HG03175 (cell line): ENCODE data around the gene CELF2.
"Not testable (repeated sequence)": the region's sequence is repeated elsewhere in the genome, so short reads cannot be mapped to it uniquely, and the experiment has no call there.

ENCODE experiments used
- ATAC-seq: cut with Tn5 transposase; IDR thresholded peaks from one replicate; pipeline ENCODE4 v1.9.1; 2021; ENCODE audit warnings: mild to moderate bottlenecking, moderate library complexity; ENCODE audit not compliant: unreplicated experiment

The CELF2 gene

DNA sequence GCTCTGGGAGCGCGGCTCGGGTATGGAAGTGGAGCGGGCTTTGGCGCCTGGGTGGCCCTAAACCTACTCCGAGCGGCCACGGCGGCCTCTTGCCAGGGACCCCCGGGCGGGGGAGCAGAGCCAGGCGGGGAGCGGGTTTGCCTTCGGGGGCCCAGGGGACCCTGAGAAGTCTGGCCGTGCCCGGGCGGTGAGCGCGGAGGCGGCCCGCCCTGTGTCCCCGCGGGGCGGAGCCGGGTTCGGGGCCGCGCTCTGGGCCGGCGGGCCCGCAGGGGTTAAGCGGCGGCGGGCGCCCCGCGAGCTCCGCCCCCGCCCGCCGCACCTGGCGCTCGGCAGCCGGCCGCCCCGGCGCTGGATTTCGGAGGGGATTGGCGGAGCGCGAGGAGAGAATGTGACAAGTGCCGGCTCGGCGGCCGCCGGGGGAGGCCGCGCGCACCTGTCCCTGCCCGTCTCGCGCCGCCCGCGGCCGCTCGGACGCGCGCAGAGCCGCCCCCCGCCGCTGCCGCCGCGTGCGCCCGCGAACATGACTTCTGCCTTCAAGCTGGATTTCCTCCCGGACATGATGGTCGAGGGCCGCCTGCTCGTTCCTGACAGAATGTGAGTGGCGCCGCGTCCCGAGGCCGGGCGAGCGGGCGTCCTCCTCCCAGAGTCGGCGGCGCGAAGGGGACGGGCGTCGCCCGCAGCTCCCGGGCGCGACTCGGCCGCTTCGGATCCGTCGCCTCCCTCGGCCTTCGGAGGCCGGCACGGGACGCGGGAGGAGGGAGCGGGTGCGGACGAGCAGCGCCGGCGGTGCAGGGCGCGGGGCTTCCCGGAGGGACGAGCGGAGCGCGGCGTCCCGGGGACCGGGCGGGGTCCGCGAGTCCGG lies at the start of gene CELF2:
Gene CELF2, plus strand, starts transcription at position 303 of the 862 bp plus-strand sequence. Its CDS starts 218 bp downstream, at position 521.
- ATAC-seq: peak; percentile 76

DNA sequence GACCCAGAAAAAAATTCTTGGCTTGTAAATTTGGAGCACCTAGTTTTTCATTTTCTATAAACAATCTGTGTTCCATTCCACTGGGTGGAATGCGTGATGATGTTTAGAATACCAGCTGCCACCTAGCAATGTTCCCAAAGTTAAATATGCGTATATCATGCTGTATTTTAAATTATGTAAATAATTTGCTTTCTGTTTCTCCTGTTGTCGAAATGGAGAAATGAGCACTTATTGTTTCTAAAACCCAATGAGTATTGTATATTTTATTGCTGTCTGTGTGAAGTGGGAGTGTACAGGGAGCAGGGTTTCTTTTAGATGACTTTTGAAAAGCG lies 49.4 kb upstream of the CELF2 start:
- no peak for ATAC-seq

DNA sequence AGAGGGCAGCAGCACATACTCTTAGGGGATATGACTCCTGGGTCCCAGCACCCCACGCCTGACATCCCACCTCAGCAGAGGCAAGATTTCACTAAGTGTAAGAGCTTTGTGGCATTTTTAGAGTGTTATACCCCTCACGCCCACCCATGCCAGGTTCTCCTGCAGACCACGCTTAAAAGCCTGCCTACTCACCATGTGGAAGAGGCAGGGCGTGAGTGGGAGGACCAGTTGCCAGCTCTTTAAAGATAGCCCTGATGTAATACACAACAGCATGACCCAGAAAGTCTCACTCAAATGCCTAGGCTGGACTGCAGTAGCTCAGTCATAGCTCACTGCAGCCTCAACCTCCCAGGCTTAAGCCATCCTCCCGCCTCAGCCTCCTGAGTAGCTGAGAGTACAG lies 44.4 kb upstream of the CELF2 start:
- ATAC-seq: no peak

DNA sequence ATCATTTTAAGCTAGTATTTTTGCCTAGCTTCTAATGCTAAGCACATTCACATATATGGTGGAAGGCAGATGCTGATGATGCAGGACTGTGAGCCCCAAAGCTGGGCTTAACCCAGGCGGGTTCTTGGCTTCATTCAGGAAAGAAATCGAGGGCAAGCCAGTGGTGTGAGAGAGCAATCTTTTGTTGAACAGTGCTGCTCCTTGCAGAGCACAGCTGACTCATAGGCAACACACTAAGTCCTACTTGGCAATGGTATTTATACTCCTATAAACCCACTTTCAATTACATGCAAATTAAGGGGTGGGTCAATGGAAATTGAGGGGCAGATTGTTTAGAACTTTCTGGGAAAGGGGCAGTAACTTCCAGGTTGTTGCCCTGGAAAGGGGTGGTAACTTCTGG lies 42.0 kb upstream of the CELF2 start:
- ATAC-seq: no peak

DNA sequence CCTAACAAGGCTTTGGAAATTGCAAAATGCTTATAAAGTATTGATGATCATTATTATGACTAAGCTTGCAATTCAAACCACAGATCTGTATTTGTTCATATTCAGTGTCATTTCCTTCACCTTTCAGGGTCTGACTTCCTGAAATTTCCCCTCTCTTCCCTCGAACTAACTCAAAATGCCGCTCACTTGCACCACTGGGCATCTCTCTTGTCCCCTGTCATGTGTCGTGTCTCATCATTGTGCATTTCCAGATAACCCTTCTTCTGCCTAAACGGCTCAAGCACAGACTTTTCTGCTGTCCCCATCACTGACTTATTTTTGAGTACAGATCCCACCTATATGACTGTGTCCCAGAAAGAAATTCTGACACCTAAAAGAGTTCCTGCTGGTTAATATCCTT lies 41.0 kb upstream of the CELF2 start:
- no peak for ATAC-seq

DNA sequence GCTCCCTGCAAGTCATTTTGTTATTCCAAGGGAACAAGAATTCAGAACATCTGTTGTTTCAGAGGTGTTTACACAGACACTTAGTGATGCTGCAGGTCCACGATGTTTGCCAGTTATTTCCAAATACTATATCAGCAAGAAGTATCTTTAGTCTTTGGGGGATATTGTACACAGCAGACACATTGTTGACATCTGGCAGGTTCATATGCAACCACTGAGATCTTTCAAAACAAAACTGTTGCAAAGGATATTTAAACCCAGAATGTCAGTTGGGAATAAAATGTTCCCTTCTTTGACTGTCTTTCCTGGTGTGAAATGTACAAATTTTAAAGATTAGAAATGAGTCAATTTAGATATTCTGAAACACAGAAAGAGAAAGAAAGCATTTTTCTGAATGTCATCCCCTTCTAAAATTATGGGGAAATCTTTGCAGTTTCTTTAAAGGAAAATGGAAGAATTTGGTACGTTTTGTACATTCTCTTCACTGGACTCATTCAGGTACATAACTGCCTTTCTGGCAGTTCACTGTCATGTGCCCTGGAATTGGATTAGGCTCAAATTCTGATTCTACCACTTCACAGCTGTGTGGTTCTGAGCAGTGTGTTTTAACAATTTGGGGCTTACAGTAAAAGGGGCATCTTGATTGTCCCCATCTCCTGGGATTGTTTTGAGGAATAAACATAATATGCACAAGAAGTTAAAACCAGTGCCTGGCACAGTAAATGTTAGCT lies 40.3 kb upstream of the CELF2 start:
- no peak for ATAC-seq

DNA sequence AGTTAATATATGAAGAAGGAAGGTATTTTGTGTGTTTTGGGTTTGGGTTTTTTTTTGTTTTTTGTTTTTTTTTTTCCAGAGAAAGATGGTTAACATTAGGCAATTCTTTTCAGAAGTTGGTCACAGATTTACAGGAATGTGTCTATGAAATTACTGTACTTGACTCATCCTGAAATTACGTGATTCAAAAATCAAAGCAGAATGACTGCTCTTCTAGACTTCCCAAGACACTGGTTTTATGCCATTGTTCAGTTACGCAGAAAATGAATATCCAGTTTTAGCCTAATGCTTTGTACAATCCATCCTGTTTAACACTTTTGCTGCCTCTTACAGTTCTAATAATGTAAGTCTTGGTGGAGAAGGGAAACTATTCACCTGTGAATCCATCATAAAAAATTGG lies 39.7 kb upstream of the CELF2 start:
- no peak for ATAC-seq

DNA sequence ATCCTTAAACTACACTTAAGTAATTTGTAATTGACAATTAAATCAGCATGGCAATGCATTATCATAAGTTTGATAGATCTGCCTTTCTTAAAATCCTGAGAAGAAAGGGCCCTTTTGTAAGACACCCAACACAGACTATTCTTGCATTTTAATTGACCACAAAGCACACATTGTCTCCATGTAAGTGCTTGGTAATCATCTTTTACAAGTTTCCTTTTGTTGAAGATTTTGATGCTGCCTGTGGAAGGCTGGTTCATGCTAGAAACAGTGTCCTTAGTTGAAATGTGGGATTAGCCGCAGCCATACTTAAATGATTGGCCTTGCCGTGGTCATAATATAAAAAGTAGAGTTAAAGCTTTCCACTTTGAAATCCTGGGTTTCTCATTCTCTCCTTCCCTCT lies 32.3 kb upstream of the CELF2 start:
- no peak for ATAC-seq

DNA sequence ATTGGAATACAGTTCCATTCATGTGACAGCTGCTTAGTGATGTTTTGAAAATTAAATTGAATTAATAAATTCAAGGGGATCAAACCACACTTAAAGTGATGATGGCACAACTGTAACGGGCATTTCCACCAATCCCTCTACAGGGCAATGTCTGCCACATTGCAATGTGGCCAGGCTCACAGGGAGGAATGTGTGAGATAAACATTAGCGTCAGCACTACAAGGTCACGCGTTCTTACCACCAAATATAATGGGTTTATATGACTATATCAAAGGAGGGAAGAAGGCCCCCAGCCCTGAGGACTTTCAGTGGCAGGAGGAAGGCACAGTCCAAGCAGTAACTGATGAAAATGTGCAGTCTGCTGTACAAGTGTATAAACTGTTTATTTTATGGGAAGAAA lies 31.1 kb upstream of the CELF2 start:
- ATAC-seq: no peak

DNA sequence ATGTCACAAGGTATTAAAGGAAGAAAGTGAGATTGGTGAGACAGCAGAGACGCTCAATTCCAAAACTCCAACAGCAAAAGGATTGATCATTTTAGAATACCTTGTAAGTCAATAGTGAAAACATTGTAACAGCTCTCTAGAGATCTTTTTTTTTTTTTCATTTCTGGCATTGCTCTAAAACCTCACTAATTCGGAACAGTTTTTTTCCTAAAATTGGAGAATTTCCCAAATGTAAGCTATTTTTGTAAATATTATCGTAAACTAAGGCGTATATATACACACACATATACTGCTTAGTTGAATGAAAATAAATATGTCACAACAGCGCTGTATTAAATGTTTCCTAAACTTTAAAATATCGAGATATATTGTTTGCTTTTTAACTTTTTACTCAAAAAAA lies 30.6 kb upstream of the CELF2 start:
- ATAC-seq: no peak

DNA sequence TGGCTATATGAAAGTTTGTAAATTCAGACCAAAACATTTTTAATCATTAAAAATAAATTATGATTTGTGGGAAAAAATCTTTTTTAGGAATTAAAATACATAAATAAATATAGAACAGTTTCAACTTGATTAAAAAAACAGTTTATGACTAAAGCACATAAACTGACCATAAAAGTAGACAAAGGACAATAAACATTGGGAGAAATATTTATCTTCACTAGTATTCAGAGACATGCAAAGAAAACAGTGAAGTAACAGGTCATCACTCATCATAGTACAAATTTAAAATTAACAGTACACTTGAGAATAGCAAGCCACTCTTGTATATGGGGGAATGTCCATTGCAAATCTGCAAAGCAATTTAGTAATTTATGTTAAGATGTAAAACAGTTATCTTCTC lies 28.0 kb upstream of the CELF2 start:
- ATAC-seq: no peak

DNA sequence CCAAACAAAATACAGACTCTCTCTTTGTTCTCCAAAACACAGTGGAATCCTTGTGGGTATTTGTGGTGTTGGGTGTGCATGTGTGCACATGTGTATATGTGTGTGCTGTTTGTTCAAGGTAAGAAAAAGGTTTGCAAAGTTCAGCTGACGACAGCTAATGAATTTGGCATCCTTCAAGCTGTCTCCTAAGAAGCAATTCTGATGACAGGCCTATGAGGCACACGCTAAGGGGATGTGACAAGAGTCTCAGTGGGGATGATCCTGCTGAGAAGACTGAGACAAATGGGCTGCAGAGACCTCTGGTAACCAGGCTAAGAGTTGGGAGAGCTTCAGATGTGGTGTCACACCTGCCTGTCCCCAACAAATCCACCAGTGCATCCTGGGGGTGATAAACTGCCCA lies 26.5 kb upstream of the CELF2 start:
- ATAC-seq: no peak

DNA sequence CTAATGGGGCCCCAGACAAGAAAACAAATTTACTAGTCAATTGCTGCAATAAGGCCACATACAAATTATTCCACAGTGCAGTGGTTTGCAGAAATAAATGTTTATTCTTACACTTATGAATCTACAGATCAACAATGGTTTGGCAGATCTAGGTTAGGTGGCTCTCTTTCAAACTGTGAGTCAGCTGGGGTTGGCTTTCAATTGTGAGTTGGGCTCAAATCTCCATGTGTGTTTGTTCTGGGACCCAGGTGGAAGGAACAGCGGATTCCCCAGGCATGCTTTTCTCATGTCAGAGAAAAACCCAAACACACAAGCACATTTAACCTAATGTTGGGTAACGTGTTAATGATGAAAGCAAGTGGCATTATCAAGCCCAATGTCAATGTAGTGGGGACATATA lies 25.6 kb upstream of the CELF2 start:
- ATAC-seq: no peak

DNA sequence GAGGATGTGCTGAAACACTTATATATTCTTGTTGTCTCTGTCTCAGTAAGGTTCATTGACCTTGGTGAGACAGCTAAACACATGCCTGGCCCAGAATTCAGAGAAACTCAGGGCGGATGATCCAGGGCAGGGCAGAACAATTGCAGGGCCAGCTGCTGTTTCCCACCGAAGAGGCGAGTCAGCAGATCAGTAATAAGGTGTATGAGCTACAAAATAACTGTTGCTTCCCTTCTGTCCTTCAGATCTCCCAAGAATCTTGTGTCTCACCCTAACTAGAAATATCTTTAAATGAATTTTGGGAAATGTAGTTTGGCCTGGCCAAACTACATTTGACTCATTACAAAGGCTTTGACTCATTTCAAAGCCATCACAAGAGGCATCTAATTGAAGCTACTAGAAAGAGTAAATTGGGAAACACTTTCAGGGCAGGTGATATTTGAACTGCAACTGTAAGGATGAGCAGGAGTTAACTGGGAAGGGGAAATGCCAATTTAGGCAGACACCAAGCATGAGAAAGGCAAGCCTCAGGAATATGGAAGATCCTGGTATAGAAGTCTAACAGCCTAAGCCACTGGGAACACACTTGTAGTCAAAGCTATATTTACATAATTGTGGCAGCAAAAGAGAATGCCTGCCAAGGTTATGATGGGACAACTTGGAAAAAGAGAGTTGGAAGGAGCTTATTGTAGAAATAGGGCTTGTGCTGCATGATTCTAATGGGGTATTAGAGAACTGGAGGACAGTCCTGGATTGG lies 24.5 kb upstream of the CELF2 start:
- no peak for ATAC-seq

DNA sequence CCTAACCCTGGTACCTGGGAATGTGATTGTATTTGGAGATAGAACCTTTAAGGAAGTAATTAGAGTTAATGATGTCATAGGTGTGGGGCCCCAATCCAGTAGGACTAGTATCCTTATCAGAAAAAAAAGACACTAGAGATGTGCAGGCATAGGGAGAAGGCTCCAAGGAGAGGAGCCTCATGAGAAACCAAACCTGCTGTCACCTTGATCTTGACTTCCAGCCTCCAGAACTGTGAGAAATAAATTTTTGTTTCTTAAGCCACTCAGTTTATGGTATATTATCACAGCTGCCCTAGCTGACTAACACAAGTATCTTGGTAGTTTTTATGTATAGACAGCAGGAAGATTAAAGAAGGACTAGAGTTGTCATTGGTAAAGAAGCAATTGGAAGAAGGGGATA lies 23.9 kb upstream of the CELF2 start:
- no peak for ATAC-seq

DNA sequence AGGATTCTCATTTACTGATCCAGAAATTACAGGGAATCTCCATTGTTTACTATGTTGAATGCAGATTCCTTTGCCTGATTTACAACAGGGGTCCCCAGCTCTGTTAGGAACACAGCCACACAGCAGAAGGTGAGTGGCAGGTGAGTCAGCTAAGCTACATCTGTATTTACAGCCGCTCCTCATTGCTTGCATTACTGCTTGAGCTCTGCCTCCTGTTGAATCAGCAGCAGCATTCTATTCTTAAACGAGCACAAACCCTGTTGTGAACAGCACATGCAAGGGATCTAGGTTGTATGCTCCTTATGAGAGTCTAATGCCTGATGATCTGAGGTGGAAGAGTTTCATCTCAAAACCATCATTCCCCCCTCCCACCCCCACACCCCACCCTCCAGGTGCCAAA lies 23.3 kb upstream of the CELF2 start:
- ATAC-seq: no peak

DNA sequence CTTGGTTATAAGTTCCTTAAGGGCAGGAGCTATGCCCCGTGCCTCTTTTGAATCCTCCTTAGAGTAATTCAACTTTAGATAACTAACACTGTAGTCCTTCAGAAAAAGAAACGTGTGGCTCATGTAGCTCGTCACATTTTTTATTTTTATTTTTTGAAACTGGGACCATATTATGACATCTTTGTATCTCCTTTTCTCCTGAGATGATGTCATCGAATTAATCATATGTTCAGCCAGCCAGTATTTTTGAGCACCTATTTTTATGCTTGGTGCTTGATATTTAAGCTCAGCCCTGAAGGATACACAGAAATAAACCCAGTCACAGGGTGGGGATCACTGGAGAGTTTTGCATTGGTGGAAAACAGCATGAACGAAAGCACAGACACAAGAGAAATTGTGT lies 22.6 kb upstream of the CELF2 start:
- ATAC-seq: no peak

DNA sequence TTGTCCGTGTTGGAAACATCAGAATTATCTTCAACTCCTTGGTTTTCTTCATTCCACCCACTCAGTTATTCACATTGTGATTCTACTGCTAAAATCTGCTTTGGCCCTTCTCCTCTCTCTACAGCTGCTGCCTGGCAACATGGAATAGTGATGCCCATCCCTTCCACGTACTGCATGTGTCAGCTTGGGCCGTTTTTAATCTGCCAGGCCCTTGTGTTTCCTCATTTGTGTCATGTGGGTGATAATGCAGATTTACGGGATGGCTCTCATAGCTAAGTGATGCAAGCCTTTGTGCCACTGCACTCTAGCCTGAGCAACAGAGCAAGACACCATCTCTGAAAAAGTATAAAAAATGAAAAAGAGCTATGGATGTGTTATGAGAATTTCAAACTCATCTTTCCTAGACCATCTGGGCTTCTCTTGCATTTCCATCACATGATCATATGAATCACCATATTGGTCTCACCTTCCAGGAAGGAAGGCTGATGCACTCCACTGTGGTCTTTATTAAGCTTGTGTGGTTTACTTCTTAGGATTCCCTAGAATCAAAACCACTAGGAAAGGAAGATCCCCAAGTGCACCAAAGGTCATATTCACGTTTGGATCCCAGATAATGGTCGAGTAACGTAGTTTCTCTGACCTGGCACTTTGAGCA lies 20.6 kb upstream of the CELF2 start:
- ATAC-seq: no peak

DNA sequence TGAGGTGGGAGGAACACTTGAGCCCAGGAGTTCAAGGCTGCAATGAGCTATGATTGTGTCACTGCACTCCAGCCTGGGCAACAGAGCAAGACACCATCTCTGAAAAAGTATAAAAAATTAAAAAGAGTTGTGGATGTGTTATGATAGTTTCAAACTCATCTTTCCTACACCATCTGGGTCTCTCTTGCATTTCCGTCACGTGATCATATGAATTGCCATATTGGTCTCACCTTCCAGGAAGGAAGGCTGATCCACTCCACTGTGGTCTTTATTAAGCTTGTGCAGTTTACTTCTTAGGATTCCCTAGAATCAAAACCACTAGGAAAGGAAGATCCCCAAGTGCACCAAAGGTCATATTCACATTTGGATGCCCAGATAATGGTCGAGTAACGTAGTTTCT lies 18.2 kb upstream of the CELF2 start:
- not testable (repeated sequence) for ATAC-seq

DNA sequence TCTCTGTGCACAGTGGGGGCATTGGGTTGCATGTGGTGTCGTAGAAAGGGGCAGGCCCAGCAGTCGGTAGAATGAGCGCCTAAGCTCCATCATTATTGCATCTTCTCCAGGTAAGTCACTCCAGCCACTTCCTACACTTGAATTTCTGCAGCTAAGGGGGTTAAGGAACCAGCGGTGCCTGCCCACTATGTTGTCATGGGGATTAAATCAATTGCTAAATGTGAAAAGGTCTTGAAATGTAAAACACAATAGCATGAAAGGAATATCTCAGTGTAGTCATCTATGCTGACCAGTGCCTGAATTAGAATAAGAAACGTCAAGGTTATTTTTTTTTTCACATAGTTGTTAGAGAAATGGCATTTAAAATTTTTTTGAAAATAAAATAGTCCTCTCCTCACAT lies 15.2 kb upstream of the CELF2 start:
- ATAC-seq: no peak

DNA sequence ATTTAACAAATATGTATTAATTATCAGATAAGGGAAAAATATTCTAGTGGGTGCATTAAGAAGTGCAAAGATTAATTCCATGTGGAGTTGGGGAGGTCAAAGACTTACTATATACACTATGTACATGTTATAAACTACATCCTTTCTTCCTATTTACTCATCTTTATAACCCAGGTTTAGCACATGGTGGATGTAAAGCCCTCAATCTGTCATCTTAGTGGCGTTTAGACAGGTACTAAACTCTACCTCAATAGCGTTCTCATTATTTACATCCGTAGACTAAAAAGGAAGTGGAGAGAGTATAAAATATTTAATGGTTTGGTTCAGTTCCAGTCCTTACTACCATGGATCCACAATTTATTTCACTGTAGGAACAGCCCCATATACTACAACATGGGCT lies 14.8 kb upstream of the CELF2 start:
- no peak for ATAC-seq
